ENCODE measurements around the gene TTC22.

The TTC22 gene

GRCh38 chr1:54800041-54800898 lies 853 bp downstream of the TTC22 start:
- TF ChIP-seq CTCF (IDR thresholded peaks at IDR 0.05; ENCODE audit: low read depth, low read length): no peak
- no peak overlapping the region for H3K4me3 ChIP-seq (ENCODE audit: low read depth, low read length)

GRCh38 chr1:54798769-54799641 lies 2.1 kb downstream of the TTC22 start:
- no peak overlapping the region for H3K4me3 ChIP-seq (ENCODE audit: low read depth, low read length)
- TF ChIP-seq CTCF (IDR thresholded peaks at IDR 0.05; ENCODE audit: low read depth, low read length): no peak

GRCh38 chr1:54798206-54798605 lies 2.9 kb downstream of the TTC22 start:
- TF ChIP-seq CTCF (IDR thresholded peaks at IDR 0.05; ENCODE audit: low read depth, low read length): no peak
- H3K4me3 ChIP-seq (ENCODE audit: low read depth, low read length): no peak overlapping the region

DNA sequence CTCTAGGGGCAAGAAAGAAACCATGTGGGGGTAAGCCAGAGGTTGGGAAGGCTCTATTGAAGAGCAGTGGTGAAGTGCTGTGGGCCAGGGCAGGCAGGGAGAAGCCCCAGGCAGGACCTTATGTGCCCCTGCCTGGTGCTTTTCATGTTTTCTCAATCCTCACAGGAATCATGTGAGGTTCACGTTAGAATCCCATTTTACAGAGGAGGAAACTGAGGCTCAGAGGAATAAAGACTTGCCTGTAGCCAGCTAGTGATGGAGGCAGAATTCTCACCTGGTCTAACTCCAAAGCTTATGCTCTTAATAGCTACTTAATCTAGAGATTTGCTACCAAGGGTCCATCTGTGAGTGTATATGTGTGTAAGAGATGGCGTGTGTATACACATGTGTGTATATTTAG lies 4.2 kb downstream of the TTC22 start:
- H3K4me3 ChIP-seq (ENCODE audit: low read depth, low read length): no peak overlapping the region
- no peak for TF ChIP-seq CTCF (IDR thresholded peaks at IDR 0.05; ENCODE audit: low read depth, low read length)

DNA sequence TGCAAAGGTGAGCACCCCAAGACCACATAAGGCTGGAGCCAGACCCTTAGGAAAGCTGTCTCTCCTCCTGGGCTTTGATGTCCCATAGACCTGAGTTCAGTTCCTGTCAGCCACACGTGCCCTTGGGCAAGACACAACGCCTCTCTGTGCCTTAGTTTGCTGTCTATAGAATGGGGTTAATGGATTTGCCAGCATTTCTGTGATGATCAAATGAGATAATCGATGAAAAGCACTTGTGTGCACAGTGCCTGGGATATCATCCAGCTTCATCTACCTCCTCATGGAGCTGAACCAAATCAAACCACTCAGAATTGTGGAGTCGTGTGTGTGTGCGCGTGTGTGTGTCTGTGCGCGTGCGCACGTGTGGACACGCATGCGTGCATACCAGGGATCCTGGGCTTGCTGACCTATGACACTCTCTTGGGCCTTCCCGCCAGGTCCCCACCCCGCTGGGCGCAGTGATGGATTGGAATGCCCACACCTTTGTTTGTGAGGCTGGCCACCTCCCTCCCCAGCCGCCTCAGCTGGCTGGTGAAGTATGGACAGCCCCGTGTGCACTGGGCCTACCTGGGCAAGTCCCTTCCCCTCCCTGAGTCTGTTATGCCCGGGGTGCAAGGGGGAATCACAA lies 5.2 kb downstream of the TTC22 start:
- no peak overlapping the region for H3K4me3 ChIP-seq (ENCODE audit: low read depth, low read length)
- TF ChIP-seq CTCF (IDR thresholded peaks at IDR 0.05; ENCODE audit: low read depth, low read length): no peak

DNA sequence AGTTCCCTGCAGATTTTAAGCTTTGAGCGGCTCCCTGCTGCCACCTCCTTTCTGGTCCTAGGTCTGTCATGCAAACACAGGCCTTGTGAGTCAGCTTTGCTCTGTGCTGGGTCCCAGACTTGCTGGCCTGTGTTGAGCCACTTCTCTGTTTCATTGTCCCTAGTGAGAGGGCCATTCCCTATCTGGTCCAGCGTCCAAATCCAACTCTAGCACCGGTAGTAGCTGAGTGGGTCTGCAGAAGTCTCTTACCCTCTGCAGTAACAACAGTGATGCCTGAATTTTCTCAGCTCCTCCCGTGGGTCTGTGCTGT lies 5.8 kb downstream of the TTC22 start:
- no peak overlapping the region for H3K4me3 ChIP-seq (ENCODE audit: low read depth, low read length)
- TF ChIP-seq CTCF (IDR thresholded peaks at IDR 0.05; ENCODE audit: low read depth, low read length): no peak
